Measurements from ENCODE around the gene CRAMP1. TPM values are rescaled to one million over a fixed set of nuclear protein-coding genes. Genes with fewer than 3 reads are reported as not detected.

Gene CRAMP1
- total RNA-seq, 1 donor from 2014 or later, result 22.4 TPM

GRCh38 chr16:1670866-1671265 lies 58.7 kb downstream of the CRAMP1 start:
- ChIA-PET POLR2A (no interaction called here), CTCF (no interaction called here)
- Mint-ChIP-seq H3K4me3 (no peak overlapping the region), H3K36me3 (ENCODE audit: low read depth) (peaks cover 96% of the 10 kb centered on the region), H3K4me1 (no peaks in the 10 kb centered on the region), H3K27me3 (no peaks in the 10 kb centered on the region), H3K9me3 (no peaks in the 10 kb centered on the region), H3K27ac (no peak overlapping the region)
- ATAC-seq (ENCODE audit: low read depth), result no peak
- TF ChIP-seq CTCF (IDR thresholded peaks at IDR 0.05), result no peak
- intact Hi-C loops (cut with micrococcal nuclease), result no loop called here
- no peak for DNase-seq

- TF ChIP-seq CTCF (IDR thresholded peaks at IDR 0.05), result no peak
- Mint-ChIP-seq H3K9me3 (no peaks in the 10 kb centered on the region), H3K36me3 (ENCODE audit: low read depth) (peaks cover 70% of the 10 kb centered on the region), H3K4me3 (no peak overlapping the region), H3K27ac (no peak overlapping the region), H3K4me1 (peaks cover 4% of the 10 kb centered on the region), H3K27me3 (no peaks in the 10 kb centered on the region)
- DNase-seq (no peak), ATAC-seq (ENCODE audit: low read depth) (no peak)
- ChIA-PET CTCF (no interaction called here), POLR2A (no interaction called here)
- intact Hi-C loops (cut with micrococcal nuclease), result no loop called here
Observed at GRCh38 chr16:1673424-1674151, 61.4 kb downstream of the CRAMP1 start.

- no peak overlapping the region for H3K4me3 Mint-ChIP-seq
- intact Hi-C loops (cut with micrococcal nuclease), result no loop called here
- no peaks in the 10 kb centered on the region for H3K9me3 Mint-ChIP-seq
- DNase-seq (no peak), ATAC-seq (ENCODE audit: low read depth) (no peak)
- H3K27me3 Mint-ChIP-seq, result no peaks in the 10 kb centered on the region
- peaks cover 67% of the 10 kb centered on the region for H3K36me3 Mint-ChIP-seq (ENCODE audit: low read depth)
- POLR2A ChIA-PET, result no interaction called here
- H3K4me1 Mint-ChIP-seq, result peaks cover 10% of the 10 kb centered on the region
- H3K27ac Mint-ChIP-seq, result no peak overlapping the region
- no peak for TF ChIP-seq CTCF (IDR thresholded peaks at IDR 0.05)
- CTCF ChIA-PET, result no interaction called here
Observed at GRCh38 chr16:1674306-1674705, 62.1 kb downstream of the CRAMP1 start.

GRCh38 chr16:1674751-1675664 lies 62.8 kb downstream of the CRAMP1 start:
- Mint-ChIP-seq H3K36me3 (ENCODE audit: low read depth) (peaks cover 60% of the 10 kb centered on the region), H3K4me3 (no peak overlapping the region), H3K9me3 (no peaks in the 10 kb centered on the region), H3K27me3 (no peaks in the 10 kb centered on the region), H3K4me1 (peaks cover 14% of the 10 kb centered on the region), H3K27ac (no peak overlapping the region)
- no peak for TF ChIP-seq CTCF (IDR thresholded peaks at IDR 0.05)
- POLR2A ChIA-PET, result interaction anchor here (0.5 kb wide), 1 partner anchor 98 kb away, joined by 3 read pairs; the partner anchor contains the start of genes EME2 and MRPS34
- DNase-seq (no peak), ATAC-seq (ENCODE audit: low read depth) (no peak)
- CTCF ChIA-PET, result no interaction called here
- intact Hi-C loops (cut with micrococcal nuclease), result no loop called here

- peak overlapping the region; percentile 28 for H3K4me3 Mint-ChIP-seq
- peaks cover 55% of the 10 kb centered on the region for H3K36me3 Mint-ChIP-seq (ENCODE audit: low read depth)
- H3K9me3 Mint-ChIP-seq, result no peaks in the 10 kb centered on the region
- DNase-seq, result no peak
- peak overlapping the region; percentile 59 for H3K27ac Mint-ChIP-seq
- H3K4me1 Mint-ChIP-seq, result peaks cover 28% of the 10 kb centered on the region
- POLR2A ChIA-PET, result interaction anchor here (0.6 to 2.7 kb wide), 4 partner anchors 29 to 312 kb away, joined by 3 to 49 read pairs (median 8); partner anchors contain the start of genes MAPK8IP3 and UQCC4
- intact Hi-C loops (cut with micrococcal nuclease), result no loop called here
- no peak for TF ChIP-seq CTCF (IDR thresholded peaks at IDR 0.05)
- CTCF ChIA-PET, result interaction anchor here (3.4 kb wide), 1 partner anchor 29 kb away, joined by 16 read pairs; the partner anchor contains the start of gene MAPK8IP3
- no peaks in the 10 kb centered on the region for H3K27me3 Mint-ChIP-seq
- ATAC-seq (ENCODE audit: low read depth), result no peak
Observed at GRCh38 chr16:1676661-1677060, 64.5 kb downstream of the CRAMP1 start.

All from activated B cell treated with CpG ODN at 0.5 μM for 24 hours (primary cell).